ENCODE results near the gene OTOS. TPM values are rescaled to one million over a fixed set of nuclear protein-coding genes. Genes with fewer than 3 reads are reported as not detected.

OTOS gene
- total RNA-seq, 2 donors from 2014 or later: not detected

- no peak for ATAC-seq
- no peak for DNase-seq
Observed at GRCh38 chr2:240128608-240129145, 11.8 kb downstream of the OTOS start.

DNA sequence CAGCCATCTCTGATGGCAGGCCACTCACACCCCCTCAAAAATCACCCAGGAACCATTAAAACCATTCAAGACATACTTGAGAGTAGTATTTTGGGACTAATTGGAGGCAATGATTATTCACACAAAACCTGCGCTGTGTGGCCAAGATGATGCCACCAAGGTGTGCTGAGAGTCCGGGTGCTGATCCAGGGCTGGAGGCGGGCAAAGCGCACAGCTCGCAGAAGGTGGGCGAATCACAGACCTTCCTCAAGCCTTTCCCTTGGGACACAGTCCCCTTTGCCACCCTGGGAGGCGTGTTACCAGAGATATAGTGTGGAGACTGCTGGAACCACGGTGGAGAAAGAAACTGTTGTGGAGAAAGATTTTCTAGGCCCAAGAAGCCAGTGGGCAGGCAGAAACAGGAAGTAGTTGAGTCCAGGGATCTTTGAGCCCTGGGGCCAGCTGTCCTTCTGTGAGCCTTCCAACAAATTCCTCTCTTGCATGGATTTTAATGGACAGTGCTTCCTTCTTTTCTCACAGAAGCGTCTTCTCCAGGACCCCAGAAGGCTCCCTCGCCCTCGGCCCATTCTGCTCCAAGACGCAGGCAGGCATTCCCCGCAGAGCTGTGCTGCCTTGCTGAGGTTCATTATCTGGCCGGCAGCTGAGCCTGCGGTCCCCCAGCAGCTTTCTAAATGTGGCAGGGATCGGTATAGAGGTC is 12.4 kb downstream of the OTOS start:
- no peak for ATAC-seq
- intact Hi-C loops (cut with DNase I): no loop called here
- no peak for DNase-seq

More at GRCh38 chr2:240128608-240129145, 11.8 kb downstream of the OTOS start:
- intact Hi-C loops (cut with DNase I): no loop called here

GRCh38 chr2:240127191-240127750 is 13.2 kb downstream of the OTOS start:
- intact Hi-C loops (cut with DNase I): no loop called here
- no peak for DNase-seq
- no peak for ATAC-seq

DNA sequence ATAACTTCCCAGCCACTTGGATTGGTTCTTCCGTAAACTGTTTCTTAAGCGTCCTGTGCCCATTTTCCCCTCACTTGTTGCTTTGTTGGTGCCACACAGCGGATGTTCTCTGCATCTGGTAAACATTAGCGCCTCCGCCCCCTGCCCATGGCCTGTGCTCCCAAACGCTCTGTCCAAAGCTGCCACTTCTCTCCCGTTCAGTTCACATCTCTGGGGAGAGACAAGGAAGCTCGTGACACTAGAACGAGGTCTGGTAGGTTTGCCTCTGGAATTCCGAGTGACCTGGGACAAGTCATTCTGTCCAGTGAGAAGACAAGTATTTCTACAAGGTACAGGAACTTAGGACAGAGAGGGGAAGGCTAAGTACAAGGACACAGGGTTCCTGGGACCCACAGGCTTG is 13.7 kb downstream of the OTOS start:
- no peak for DNase-seq
- intact Hi-C loops (cut with DNase I): no loop called here

GRCh38 chr2:240125742-240126141 is 14.7 kb downstream of the OTOS start:
- ATAC-seq (no peak), DNase-seq (no peak)
- intact Hi-C loops (cut with DNase I): no loop called here

More for the DNA sequence above, 13.7 kb downstream of the OTOS start:
- no peak for ATAC-seq

- intact Hi-C loops (cut with DNase I): no loop called here
- ATAC-seq (no peak), DNase-seq (no peak)
Observed at GRCh38 chr2:240124651-240125030, 15.8 kb downstream of the OTOS start.

GRCh38 chr2:240123821-240124650 is 16.4 kb downstream of the OTOS start:
- intact Hi-C loops (cut with DNase I): no loop called here
- ATAC-seq: no peak
- no peak for DNase-seq

DNA sequence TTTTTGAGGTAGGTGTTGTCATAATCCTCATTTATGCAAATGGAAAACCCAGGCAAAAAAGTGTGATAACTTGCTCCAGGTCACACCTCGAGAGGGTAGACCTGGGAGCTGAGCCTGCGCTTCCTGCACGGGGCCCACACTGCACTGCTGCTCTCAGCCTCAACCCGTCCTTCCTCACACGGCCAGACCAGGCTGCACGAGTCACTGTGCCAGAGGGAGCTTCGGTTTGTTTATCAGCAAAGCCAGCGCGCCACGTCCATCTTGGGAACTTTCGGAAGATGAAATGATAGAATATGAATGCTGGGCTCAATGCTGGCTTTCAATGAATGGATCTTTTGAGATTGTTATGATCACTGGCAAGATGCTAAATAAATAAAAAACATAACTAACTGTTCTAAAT is 18.8 kb downstream of the OTOS start:
- DNase-seq: no peak
- intact Hi-C loops (cut with DNase I): no loop called here
- no peak for ATAC-seq

DNA sequence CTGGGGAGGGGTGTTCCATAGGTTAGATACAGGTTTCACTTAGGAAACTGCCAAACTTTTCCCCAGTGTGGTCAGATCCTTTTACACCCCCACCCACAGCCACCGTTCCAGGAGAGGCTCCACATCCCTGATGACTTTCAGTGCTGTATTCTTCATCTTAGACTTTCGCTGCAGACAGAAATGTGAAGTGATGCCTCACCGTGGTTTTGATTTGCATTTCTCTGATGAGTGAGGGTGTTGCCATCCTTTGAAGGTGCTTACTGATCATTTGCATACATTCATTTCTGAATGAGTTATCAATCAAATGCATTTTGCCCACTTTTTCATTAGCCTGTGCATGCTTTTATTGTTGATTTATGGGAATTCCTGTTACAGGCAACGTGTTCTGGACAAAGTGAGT is 19.3 kb downstream of the OTOS start:
- intact Hi-C loops (cut with DNase I): no loop called here
- DNase-seq: no peak
- ATAC-seq: no peak

- ATAC-seq (no peak), DNase-seq (no peak)
- intact Hi-C loops (cut with DNase I): no loop called here
Observed at GRCh38 chr2:240114233-240114632, 26.2 kb downstream of the OTOS start.

DNA sequence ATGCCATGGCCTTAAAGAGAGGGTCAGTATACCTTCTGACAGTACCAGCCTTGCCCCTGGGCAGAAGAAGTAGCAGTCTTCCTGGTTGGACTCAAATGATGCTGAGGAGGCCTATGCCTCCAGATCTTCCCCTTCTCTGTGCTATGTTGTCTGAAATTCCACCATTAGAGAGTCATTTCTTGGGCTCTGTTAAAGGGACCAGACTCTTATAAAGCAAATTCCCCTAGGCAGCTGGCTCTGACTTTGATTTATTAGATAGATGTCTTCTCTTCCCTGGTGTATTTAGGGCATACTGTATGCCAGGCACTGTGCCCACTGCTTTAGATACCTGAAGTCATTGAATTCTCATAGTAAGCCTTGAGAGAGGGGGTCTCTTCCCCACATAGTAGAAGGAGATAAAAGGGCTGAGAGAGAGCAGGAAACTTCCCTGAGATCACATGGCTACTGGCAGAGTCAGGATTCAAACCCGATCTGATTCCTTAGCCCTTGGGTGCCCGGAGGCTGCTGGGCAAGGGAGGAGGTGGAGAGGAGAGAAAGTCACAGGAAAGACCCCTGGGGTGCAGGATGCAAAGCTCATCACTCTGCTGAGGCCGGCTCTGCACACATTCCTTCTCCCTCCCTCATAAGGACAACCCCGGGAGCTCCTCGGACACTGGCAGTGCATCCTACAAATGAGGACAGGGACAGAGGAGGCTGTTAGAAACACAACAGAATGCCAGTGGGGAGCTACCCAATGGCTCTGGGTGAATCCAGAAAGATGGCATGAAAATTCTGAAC is 27.4 kb downstream of the OTOS start:
- DNase-seq: no peak

DNA sequence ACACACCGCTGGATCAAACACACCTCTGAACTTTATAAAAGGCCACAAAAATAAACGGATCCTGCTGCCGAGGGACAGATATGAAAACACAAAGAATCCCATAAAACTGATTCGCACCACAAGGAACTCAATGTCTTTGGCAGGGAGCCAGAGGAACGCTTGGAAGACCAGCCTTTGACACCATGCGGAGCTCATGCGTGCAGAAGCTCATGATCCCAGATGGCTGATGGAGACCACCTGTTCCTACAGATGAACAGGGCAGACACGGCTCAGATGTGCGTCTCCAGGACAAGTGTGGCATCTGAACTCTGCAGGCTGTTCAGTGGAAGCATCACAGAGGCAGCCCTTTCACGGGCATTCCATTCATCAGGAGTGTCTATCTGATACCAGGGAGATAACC is 29.2 kb downstream of the OTOS start:
- intact Hi-C loops (cut with DNase I): no loop called here
- ATAC-seq (no peak), DNase-seq (no peak)

More for the DNA sequence above, 27.4 kb downstream of the OTOS start:
- no peak for ATAC-seq
- intact Hi-C loops (cut with DNase I): no loop called here

DNA sequence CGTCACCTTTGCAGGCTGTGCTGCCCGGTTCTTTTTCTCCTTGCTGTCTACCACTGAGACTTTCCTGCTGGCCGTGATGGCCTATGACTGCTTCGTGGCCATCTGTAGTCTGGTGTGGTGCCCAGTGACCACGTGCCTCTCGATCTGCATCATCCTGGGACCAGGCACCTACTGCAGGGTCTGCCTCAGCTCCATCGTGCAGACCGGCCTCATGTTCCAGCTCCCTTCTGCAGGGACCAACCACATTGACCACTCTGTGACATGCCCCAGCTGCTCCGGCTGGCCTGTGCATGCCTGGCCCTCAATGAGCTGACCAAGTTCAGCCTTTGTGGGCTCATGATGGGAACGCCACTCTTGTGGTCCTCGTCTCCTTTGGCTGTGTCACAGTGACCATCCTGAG is 31.1 kb downstream of the OTOS start:
- DNase-seq (no peak), ATAC-seq (no peak)
- intact Hi-C loops (cut with DNase I): no loop called here

DNA sequence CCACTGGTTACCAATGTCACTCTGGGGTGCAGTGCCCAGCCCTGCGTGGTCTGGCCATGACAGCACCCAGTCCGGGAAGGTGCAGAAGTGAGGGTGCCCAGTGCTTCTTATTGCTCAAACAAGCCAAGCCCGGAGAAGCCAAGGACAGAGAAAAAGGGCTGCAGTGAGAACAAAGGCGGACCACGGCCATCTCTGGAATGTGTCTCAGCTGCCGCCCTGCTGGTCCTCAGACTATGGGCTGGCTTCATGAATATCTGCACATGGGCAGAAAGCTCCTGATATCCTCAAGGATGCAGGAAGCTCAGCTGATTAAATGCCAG is 33.0 kb downstream of the OTOS start:
- DNase-seq (no peak), ATAC-seq (no peak)
- intact Hi-C loops (cut with DNase I): no loop called here

- no peak for ATAC-seq
- DNase-seq: no peak
- intact Hi-C loops (cut with DNase I): no loop called here
Observed at GRCh38 chr2:240106765-240107476, 33.5 kb downstream of the OTOS start.

- no peak for DNase-seq
- ATAC-seq: no peak
- intact Hi-C loops (cut with DNase I): no loop called here
Observed at GRCh38 chr2:240105982-240106381, 34.5 kb downstream of the OTOS start.

DNA sequence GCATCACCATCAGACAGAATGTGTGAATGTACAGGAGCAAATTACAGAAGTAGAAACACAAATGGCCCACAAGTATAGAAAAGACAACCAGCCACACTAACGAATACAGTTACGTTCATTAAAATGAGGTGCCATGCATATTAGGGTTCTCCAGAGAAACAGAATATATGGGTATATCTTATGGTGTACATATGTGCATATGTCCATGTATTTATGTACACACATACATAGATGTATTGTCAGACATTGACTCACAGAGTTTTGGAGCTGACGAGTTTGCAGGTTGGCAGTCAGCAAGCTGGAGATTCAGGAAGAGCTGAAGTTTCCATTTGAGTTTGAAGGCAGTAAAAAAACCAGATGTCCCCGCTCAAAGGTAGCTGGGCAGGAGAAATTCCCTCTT is 37.3 kb downstream of the OTOS start:
- ATAC-seq (no peak), DNase-seq (no peak)
- intact Hi-C loops (cut with DNase I): no loop called here

GRCh38 chr2:240098349-240098748 is 42.1 kb downstream of the OTOS start:
- no peak for DNase-seq
- no peak for ATAC-seq
- intact Hi-C loops (cut with DNase I): no loop called here

Data from left cardiac atrium (tissue), 4 donors.